Suprapubic skin (tissue), 4 donors: ENCODE results near the gene GKN2.

Experiments used
- POLR2A ChIP-seq, 2 donors: fragments of 450-650 bp; IDR thresholded peaks; one replicate each; pipeline ENCODE4 v1.6.1; 2017; ENCODE audit warnings: antibody characterized with exemption in 2 of 2, mild to moderate bottlenecking in 2 of 2, moderate library complexity in 2 of 2
- POLR2AphosphoS5 ChIP-seq, 3 donors: sonication (generic); formaldehyde crosslinking; IDR thresholded peaks; one replicate each; pipeline ENCODE4 v1.6.1; 2017; ENCODE audit warnings: antibody characterized with exemption in 3 of 3

DNA sequence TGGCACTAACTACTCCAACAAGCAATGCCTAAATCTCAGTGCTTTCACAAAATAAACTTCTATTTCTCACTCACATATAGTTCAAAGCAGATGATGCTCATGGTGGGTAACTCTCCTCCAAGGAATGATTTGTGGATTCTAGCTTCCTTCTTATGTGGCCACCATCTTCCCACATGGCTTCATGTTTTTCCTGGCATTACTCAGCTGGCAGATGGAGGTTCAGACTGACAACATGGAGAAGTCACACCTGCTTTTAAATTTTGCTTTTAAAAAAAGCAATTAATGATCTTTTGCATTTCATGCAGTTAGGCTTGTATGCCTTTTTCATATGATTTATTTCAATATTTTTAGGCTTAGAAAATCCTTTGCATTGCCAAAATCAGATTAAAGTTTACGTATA, 6.3 kb upstream of the GKN2 start:
- TF ChIP-seq POLR2A (IDR thresholded peaks at IDR 0.05) (no peak), POLR2AphosphoS5 (IDR thresholded peaks at IDR 0.05) (no peak)
